Activated naive CD4-positive, alpha-beta T cell treated with anti-CD3 and anti-CD28 coated beads, Interleukin-2, amount 10 ng/mL, durations not matched to agents 7 days and 5 days (primary cell): ENCODE measurements around the gene CCDC93.

Source experiments
- CTCF ChIA-PET: fragments of 350-600 bp; sonication (Branson Sonifier 250); formaldehyde crosslinking; loops from one replicate; lab custom pipeline; 2021; ENCODE audit warnings: antibody characterized with exemption; lab: Charles Lee
- DNase-seq: peaks from one replicate; pipeline ENCODE4 v3.0.0-alpha.2; 2020
- H3K27ac Mint-ChIP-seq: one replicate; pipeline ENCODE4 v1.8.0; 2021; ENCODE audit warnings: mild to moderate bottlenecking, moderate library complexity, mixed read lengths
- H3K27me3 Mint-ChIP-seq: one replicate; pipeline ENCODE4 v1.8.0; 2021; ENCODE audit warnings: mild to moderate bottlenecking, mixed read lengths
- H3K36me3 Mint-ChIP-seq: one replicate; pipeline ENCODE4 v1.8.0; 2021; ENCODE audit warnings: mixed read lengths
- H3K4me1 Mint-ChIP-seq: one replicate; pipeline ENCODE4 v1.8.0; 2021; ENCODE audit warnings: mixed read lengths
- H3K4me3 Mint-ChIP-seq: one replicate; pipeline ENCODE4 v1.8.0; 2021; ENCODE audit warnings: mild to moderate bottlenecking, moderate library complexity, mixed read lengths
- H3K9me3 Mint-ChIP-seq: one replicate; pipeline ENCODE4 v1.8.0; 2021; ENCODE audit warnings: mixed read lengths

The CCDC93 gene

GRCh38 chr2:117949806-117950205 is 64.1 kb downstream of the CCDC93 start:
- H3K9me3 Mint-ChIP-seq, result no peaks in the 10 kb centered on the region
- CTCF ChIA-PET, result no interaction called here
- H3K36me3 Mint-ChIP-seq, result peaks cover 79% of the 10 kb centered on the region
- DNase-seq, result no peak
- H3K4me3 Mint-ChIP-seq, result no peak overlapping the region
- no peaks in the 10 kb centered on the region for H3K27me3 Mint-ChIP-seq
- H3K4me1 Mint-ChIP-seq, result no peaks in the 10 kb centered on the region
- no peak overlapping the region for H3K27ac Mint-ChIP-seq

- no peak for DNase-seq
- Mint-ChIP-seq H3K27ac (no peak overlapping the region), H3K36me3 (peaks cover 78% of the 10 kb centered on the region), H3K4me1 (no peaks in the 10 kb centered on the region), H3K4me3 (no peak overlapping the region), H3K27me3 (no peaks in the 10 kb centered on the region), H3K9me3 (no peaks in the 10 kb centered on the region)
- CTCF ChIA-PET, result no interaction called here
Measured at GRCh38 chr2:117948615-117949014, 65.3 kb downstream of the CCDC93 start.

- no peak for DNase-seq
- Mint-ChIP-seq H3K4me3 (no peak overlapping the region), H3K27ac (no peak overlapping the region), H3K36me3 (peaks cover 73% of the 10 kb centered on the region), H3K27me3 (no peaks in the 10 kb centered on the region), H3K9me3 (no peaks in the 10 kb centered on the region), H3K4me1 (no peaks in the 10 kb centered on the region)
- CTCF ChIA-PET, result no interaction called here
Measured at GRCh38 chr2:117945296-117945695, 68.6 kb downstream of the CCDC93 start.

DNA sequence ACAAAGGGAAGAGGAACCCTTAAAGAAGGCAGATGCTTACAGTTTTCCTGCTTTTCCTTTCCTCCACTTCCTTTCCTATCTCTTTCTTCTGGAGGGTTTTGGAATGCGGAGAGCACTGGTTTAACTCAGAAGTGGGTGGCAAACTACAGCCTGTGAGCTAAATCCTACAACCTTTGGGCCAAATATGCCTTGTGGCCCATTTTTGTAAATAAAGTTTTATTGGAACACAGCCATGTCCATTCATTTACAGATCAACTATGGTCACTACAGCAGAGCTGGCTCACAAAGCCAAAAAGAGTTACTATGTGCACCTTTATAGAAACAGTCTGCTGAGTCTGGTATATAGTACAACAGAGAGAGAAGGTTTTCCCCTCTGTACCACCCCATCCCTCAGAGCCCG is 69.1 kb downstream of the CCDC93 start:
- Mint-ChIP-seq H3K36me3 (peaks cover 75% of the 10 kb centered on the region), H3K9me3 (no peaks in the 10 kb centered on the region), H3K27me3 (no peaks in the 10 kb centered on the region), H3K4me3 (no peak overlapping the region), H3K4me1 (no peaks in the 10 kb centered on the region), H3K27ac (no peak overlapping the region)
- DNase-seq, result no peak
- CTCF ChIA-PET, result no interaction called here

DNA sequence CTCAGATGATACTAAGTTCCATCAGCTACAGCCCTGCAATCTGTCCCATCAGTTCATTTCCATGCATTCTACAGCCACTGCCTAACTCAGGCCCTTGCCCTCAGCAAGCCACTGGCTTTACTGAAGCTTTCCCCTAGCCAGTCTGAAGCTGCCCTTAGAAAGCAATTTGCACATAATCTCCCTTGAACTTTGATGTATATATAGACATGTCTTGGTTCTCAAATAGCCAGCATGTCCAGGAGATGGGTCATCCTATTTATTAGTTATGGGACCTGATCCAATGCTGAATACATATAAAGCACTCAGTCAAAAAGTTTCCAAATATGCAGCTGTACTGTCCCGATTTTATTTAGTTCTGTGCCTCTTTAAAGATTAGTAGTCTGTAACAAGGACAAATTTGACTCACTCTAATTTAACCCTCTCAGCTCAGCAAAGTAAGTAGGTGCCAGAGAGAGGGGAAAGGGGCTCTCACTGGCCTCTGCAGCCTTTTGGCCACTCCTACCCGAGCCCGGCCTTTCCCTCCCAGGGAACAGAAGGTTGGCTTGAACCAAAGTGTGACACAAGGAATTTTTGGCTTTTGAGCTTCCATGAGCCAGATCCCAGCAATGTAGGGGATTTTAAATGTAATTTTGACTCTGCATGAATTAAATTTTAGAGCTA is 70.7 kb downstream of the CCDC93 start:
- Mint-ChIP-seq H3K27me3 (no peaks in the 10 kb centered on the region), H3K9me3 (no peaks in the 10 kb centered on the region), H3K27ac (no peak overlapping the region), H3K4me3 (no peak overlapping the region), H3K36me3 (peaks cover 74% of the 10 kb centered on the region), H3K4me1 (no peaks in the 10 kb centered on the region)
- CTCF ChIA-PET, result interaction anchor here (1.1 kb wide), 1 partner anchor 128 kb away, joined by 3 read pairs; the partner anchor contains the start of gene DDX18
- no peak for DNase-seq

GRCh38 chr2:117942551-117942950 is 71.3 kb downstream of the CCDC93 start:
- DNase-seq, result no peak
- Mint-ChIP-seq H3K36me3 (peaks cover 73% of the 10 kb centered on the region), H3K27me3 (no peaks in the 10 kb centered on the region), H3K4me3 (no peak overlapping the region), H3K4me1 (no peaks in the 10 kb centered on the region), H3K9me3 (no peaks in the 10 kb centered on the region), H3K27ac (no peak overlapping the region)
- CTCF ChIA-PET, result interaction anchor here (1.1 kb wide), 1 partner anchor 128 kb away, joined by 3 read pairs; the partner anchor contains the start of gene DDX18

DNA sequence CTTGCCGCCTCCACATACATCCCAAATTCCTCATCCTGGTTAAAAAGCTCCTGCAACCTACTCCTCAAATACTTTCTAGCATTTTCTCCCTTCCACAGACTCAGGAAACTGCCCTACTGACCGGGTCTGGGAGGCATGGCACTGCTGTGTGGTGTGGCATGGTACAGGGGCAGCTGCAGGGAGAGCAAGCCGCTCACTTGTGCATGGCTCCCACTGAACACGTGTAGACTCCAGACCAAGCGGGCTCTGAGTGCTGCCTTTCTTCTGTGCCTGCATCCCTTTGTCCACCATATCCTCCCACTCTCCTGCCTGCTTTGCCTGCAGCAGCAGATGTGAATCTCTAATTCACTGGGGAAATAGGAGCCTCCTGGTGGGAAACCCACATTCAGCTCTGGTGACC is 72.2 kb downstream of the CCDC93 start:
- Mint-ChIP-seq H3K27ac (no peak overlapping the region), H3K4me1 (no peaks in the 10 kb centered on the region), H3K4me3 (no peak overlapping the region), H3K27me3 (no peaks in the 10 kb centered on the region), H3K36me3 (peaks cover 71% of the 10 kb centered on the region), H3K9me3 (no peaks in the 10 kb centered on the region)
- CTCF ChIA-PET, result interaction anchor here (0.8 kb wide), 1 partner anchor 62 kb away, joined by 3 read pairs; no protein-coding TSS in a partner anchor
- no peak for DNase-seq

GRCh38 chr2:117940436-117940835 is 73.4 kb downstream of the CCDC93 start:
- H3K4me1 Mint-ChIP-seq, result no peaks in the 10 kb centered on the region
- DNase-seq, result no peak
- CTCF ChIA-PET, result no interaction called here
- no peaks in the 10 kb centered on the region for H3K9me3 Mint-ChIP-seq
- H3K27me3 Mint-ChIP-seq, result no peaks in the 10 kb centered on the region
- no peak overlapping the region for H3K4me3 Mint-ChIP-seq
- H3K27ac Mint-ChIP-seq, result no peak overlapping the region
- peaks cover 64% of the 10 kb centered on the region for H3K36me3 Mint-ChIP-seq

- Mint-ChIP-seq H3K4me3 (no peak overlapping the region), H3K27ac (no peak overlapping the region), H3K27me3 (no peaks in the 10 kb centered on the region), H3K36me3 (peaks cover 62% of the 10 kb centered on the region), H3K4me1 (no peaks in the 10 kb centered on the region), H3K9me3 (no peaks in the 10 kb centered on the region)
- no peak for DNase-seq
- CTCF ChIA-PET, result interaction anchor here (1.3 kb wide), 1 partner anchor 65 kb away, joined by 3 read pairs; no protein-coding TSS in a partner anchor
Measured at GRCh38 chr2:117938611-117939010, 75.3 kb downstream of the CCDC93 start.

DNA sequence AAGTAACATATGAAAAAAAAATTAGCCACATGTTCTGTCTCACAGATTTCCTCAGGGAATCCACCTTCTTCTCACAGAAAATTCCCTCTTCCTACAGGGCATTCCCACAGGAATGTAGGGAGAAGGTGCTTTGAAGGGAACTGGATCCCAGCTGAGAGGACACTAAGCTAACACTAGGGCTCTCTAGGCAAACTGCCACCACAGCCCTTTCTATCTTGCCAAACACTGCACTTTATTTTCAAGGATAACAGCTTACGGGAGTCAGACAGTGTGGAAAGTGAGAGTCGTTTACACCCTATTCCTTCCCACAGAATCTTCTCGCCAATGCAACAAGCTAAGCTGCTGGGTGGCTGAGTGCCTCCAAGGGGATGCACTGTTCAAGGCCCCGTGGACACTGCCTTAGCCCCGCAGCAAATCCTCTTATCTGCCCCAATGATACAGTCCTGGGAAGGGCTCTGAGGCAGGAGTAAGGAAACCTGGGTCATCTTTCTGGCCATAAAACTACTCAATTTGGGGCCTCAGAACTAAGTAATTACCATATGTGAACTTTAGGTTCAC is 76.9 kb downstream of the CCDC93 start:
- H3K9me3 Mint-ChIP-seq, result no peaks in the 10 kb centered on the region
- peaks cover 61% of the 10 kb centered on the region for H3K36me3 Mint-ChIP-seq
- no peaks in the 10 kb centered on the region for H3K27me3 Mint-ChIP-seq
- DNase-seq, result no peak
- no peak overlapping the region for H3K27ac Mint-ChIP-seq
- H3K4me3 Mint-ChIP-seq, result no peak overlapping the region
- no peaks in the 10 kb centered on the region for H3K4me1 Mint-ChIP-seq
- CTCF ChIA-PET, result interaction anchor here (1.2 kb wide), 1 partner anchor 123 kb away, joined by 4 read pairs; the partner anchor contains the start of gene DDX18

GRCh38 chr2:117935954-117936353 is 77.9 kb downstream of the CCDC93 start:
- CTCF ChIA-PET, result no interaction called here
- DNase-seq, result no peak
- H3K27me3 Mint-ChIP-seq, result no peaks in the 10 kb centered on the region
- peaks cover 68% of the 10 kb centered on the region for H3K36me3 Mint-ChIP-seq
- H3K27ac Mint-ChIP-seq, result no peak overlapping the region
- H3K4me3 Mint-ChIP-seq, result no peak overlapping the region
- no peaks in the 10 kb centered on the region for H3K9me3 Mint-ChIP-seq
- no peaks in the 10 kb centered on the region for H3K4me1 Mint-ChIP-seq

DNA sequence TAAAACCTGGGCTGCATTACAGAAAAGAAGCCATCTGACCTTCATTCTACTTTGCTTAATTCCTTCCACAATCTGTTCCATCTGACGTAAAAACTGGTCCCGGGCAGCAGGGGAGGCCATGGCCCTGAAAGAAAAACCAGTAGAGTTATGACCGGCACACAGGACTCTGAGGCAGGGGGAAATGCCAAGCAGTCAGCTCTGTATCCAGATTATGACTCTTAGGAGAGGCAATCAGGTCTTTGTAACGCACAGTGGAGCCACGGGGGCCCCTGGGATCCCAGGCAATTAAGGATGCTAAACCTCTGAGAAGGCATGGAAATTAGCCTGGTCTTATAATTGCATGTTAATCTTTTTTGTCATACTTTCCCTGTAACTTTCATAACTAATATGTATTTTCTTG is 78.4 kb downstream of the CCDC93 start:
- no peak overlapping the region for H3K4me3 Mint-ChIP-seq
- H3K4me1 Mint-ChIP-seq, result no peaks in the 10 kb centered on the region
- H3K36me3 Mint-ChIP-seq, result peaks cover 69% of the 10 kb centered on the region
- CTCF ChIA-PET, result no interaction called here
- H3K27ac Mint-ChIP-seq, result no peak overlapping the region
- H3K27me3 Mint-ChIP-seq, result no peaks in the 10 kb centered on the region
- DNase-seq, result no peak
- H3K9me3 Mint-ChIP-seq, result no peaks in the 10 kb centered on the region

- Mint-ChIP-seq H3K4me1 (no peaks in the 10 kb centered on the region), H3K36me3 (peaks cover 70% of the 10 kb centered on the region), H3K27ac (no peak overlapping the region), H3K4me3 (no peak overlapping the region), H3K27me3 (no peaks in the 10 kb centered on the region), H3K9me3 (peaks cover 2% of the 10 kb centered on the region)
- CTCF ChIA-PET, result no interaction called here
- DNase-seq, result no peak
Measured at GRCh38 chr2:117933884-117934354, 80.0 kb downstream of the CCDC93 start.

- H3K36me3 Mint-ChIP-seq, result peaks cover 76% of the 10 kb centered on the region
- CTCF ChIA-PET, result no interaction called here
- DNase-seq, result no peak
- H3K4me3 Mint-ChIP-seq, result no peak overlapping the region
- no peaks in the 10 kb centered on the region for H3K4me1 Mint-ChIP-seq
- no peak overlapping the region for H3K27ac Mint-ChIP-seq
- peaks cover 5% of the 10 kb centered on the region for H3K9me3 Mint-ChIP-seq
- H3K27me3 Mint-ChIP-seq, result no peaks in the 10 kb centered on the region
Measured at GRCh38 chr2:117931978-117932377, 81.9 kb downstream of the CCDC93 start.

- CTCF ChIA-PET, result no interaction called here
- no peaks in the 10 kb centered on the region for H3K4me1 Mint-ChIP-seq
- no peak for DNase-seq
- no peak overlapping the region for H3K27ac Mint-ChIP-seq
- H3K27me3 Mint-ChIP-seq, result no peaks in the 10 kb centered on the region
- no peak overlapping the region for H3K4me3 Mint-ChIP-seq
- H3K9me3 Mint-ChIP-seq, result peaks cover 5% of the 10 kb centered on the region
- H3K36me3 Mint-ChIP-seq, result peaks cover 75% of the 10 kb centered on the region
Measured at GRCh38 chr2:117931266-117931665, 82.6 kb downstream of the CCDC93 start.
